ENCODE data around the gene MAGEF1.

MAGEF1 gene

GRCh38 chr3:184694133-184694665, 17.7 kb downstream of the MAGEF1 start:
- no peak overlapping the region for H3K27ac Mint-ChIP-seq
- no peaks in the 10 kb centered on the region for H3K36me3 Mint-ChIP-seq (ENCODE audit: low read depth)
- no peak overlapping the region for H3K4me3 Mint-ChIP-seq
- H3K27me3 Mint-ChIP-seq (ENCODE audit: low read depth): peaks cover 11% of the 10 kb centered on the region
- no peaks in the 10 kb centered on the region for H3K9me3 Mint-ChIP-seq
- H3K4me1 Mint-ChIP-seq (ENCODE audit: low read depth): no peaks in the 10 kb centered on the region

GRCh38 chr3:184693011-184693975, 18.6 kb downstream of the MAGEF1 start:
- no peaks in the 10 kb centered on the region for H3K9me3 Mint-ChIP-seq
- H3K4me1 Mint-ChIP-seq (ENCODE audit: low read depth): no peaks in the 10 kb centered on the region
- no peaks in the 10 kb centered on the region for H3K36me3 Mint-ChIP-seq (ENCODE audit: low read depth)
- H3K27ac Mint-ChIP-seq: no peak overlapping the region
- peaks cover 11% of the 10 kb centered on the region for H3K27me3 Mint-ChIP-seq (ENCODE audit: low read depth)
- H3K4me3 Mint-ChIP-seq: no peak overlapping the region

GRCh38 chr3:184691397-184692231, 20.2 kb downstream of the MAGEF1 start:
- H3K27me3 Mint-ChIP-seq (ENCODE audit: low read depth): peaks cover 11% of the 10 kb centered on the region
- no peak overlapping the region for H3K27ac Mint-ChIP-seq
- H3K4me3 Mint-ChIP-seq: no peak overlapping the region
- H3K36me3 Mint-ChIP-seq (ENCODE audit: low read depth): no peaks in the 10 kb centered on the region
- no peaks in the 10 kb centered on the region for H3K9me3 Mint-ChIP-seq
- H3K4me1 Mint-ChIP-seq (ENCODE audit: low read depth): no peaks in the 10 kb centered on the region

GRCh38 chr3:184690192-184690883, 21.5 kb downstream of the MAGEF1 start:
- Mint-ChIP-seq H3K4me1 (ENCODE audit: low read depth) (no peaks in the 10 kb centered on the region), H3K36me3 (ENCODE audit: low read depth) (no peaks in the 10 kb centered on the region), H3K27me3 (ENCODE audit: low read depth) (peaks cover 20% of the 10 kb centered on the region), H3K27ac (no peak overlapping the region), H3K4me3 (no peak overlapping the region), H3K9me3 (no peaks in the 10 kb centered on the region)

- Mint-ChIP-seq H3K4me3 (no peak overlapping the region), H3K36me3 (ENCODE audit: low read depth) (no peaks in the 10 kb centered on the region), H3K27me3 (ENCODE audit: low read depth) (peaks cover 14% of the 10 kb centered on the region)
Measured at GRCh38 chr3:184688882-184689271, 23.0 kb downstream of the MAGEF1 start.

GRCh38 chr3:184688251-184688881, 23.5 kb downstream of the MAGEF1 start:
- Mint-ChIP-seq H3K27ac (no peak overlapping the region), H3K9me3 (no peaks in the 10 kb centered on the region), H3K36me3 (ENCODE audit: low read depth) (no peaks in the 10 kb centered on the region), H3K27me3 (ENCODE audit: low read depth) (peaks cover 14% of the 10 kb centered on the region), H3K4me3 (no peak overlapping the region), H3K4me1 (ENCODE audit: low read depth) (no peaks in the 10 kb centered on the region)

More at GRCh38 chr3:184688882-184689271, 23.0 kb downstream of the MAGEF1 start:
- Mint-ChIP-seq H3K9me3 (no peaks in the 10 kb centered on the region), H3K27ac (no peak overlapping the region), H3K4me1 (ENCODE audit: low read depth) (no peaks in the 10 kb centered on the region)

- Mint-ChIP-seq H3K4me3 (no peak overlapping the region), H3K27me3 (ENCODE audit: low read depth) (peaks cover 14% of the 10 kb centered on the region), H3K36me3 (ENCODE audit: low read depth) (no peaks in the 10 kb centered on the region), H3K27ac (no peak overlapping the region), H3K4me1 (ENCODE audit: low read depth) (no peaks in the 10 kb centered on the region), H3K9me3 (no peaks in the 10 kb centered on the region)
Measured at GRCh38 chr3:184687363-184688015, 24.4 kb downstream of the MAGEF1 start.

- Mint-ChIP-seq H3K9me3 (no peaks in the 10 kb centered on the region), H3K27me3 (ENCODE audit: low read depth) (peaks cover 10% of the 10 kb centered on the region), H3K36me3 (ENCODE audit: low read depth) (no peaks in the 10 kb centered on the region), H3K27ac (no peak overlapping the region), H3K4me1 (ENCODE audit: low read depth) (no peaks in the 10 kb centered on the region), H3K4me3 (no peak overlapping the region)
Measured at GRCh38 chr3:184685646-184686045, 26.2 kb downstream of the MAGEF1 start.

- Mint-ChIP-seq H3K27ac (no peak overlapping the region), H3K27me3 (ENCODE audit: low read depth) (peaks cover 10% of the 10 kb centered on the region), H3K4me1 (ENCODE audit: low read depth) (no peaks in the 10 kb centered on the region), H3K36me3 (ENCODE audit: low read depth) (no peaks in the 10 kb centered on the region), H3K9me3 (no peaks in the 10 kb centered on the region), H3K4me3 (no peak overlapping the region)
Measured at GRCh38 chr3:184685055-184685454, 26.8 kb downstream of the MAGEF1 start.

GRCh38 chr3:184683900-184684560, 27.8 kb downstream of the MAGEF1 start:
- Mint-ChIP-seq H3K27ac (no peak overlapping the region), H3K36me3 (ENCODE audit: low read depth) (no peaks in the 10 kb centered on the region), H3K4me1 (ENCODE audit: low read depth) (no peaks in the 10 kb centered on the region), H3K27me3 (ENCODE audit: low read depth) (peaks cover 10% of the 10 kb centered on the region), H3K9me3 (no peaks in the 10 kb centered on the region), H3K4me3 (no peak overlapping the region)

- Mint-ChIP-seq H3K4me1 (ENCODE audit: low read depth) (no peaks in the 10 kb centered on the region), H3K36me3 (ENCODE audit: low read depth) (no peaks in the 10 kb centered on the region), H3K27me3 (ENCODE audit: low read depth) (peaks cover 10% of the 10 kb centered on the region), H3K27ac (no peak overlapping the region), H3K4me3 (no peak overlapping the region), H3K9me3 (no peaks in the 10 kb centered on the region)
Measured at GRCh38 chr3:184683234-184683633, 28.6 kb downstream of the MAGEF1 start.

GRCh38 chr3:184682671-184683070, 29.2 kb downstream of the MAGEF1 start:
- no peak overlapping the region for H3K27ac Mint-ChIP-seq
- H3K4me1 Mint-ChIP-seq (ENCODE audit: low read depth): no peaks in the 10 kb centered on the region
- no peaks in the 10 kb centered on the region for H3K9me3 Mint-ChIP-seq
- peaks cover 10% of the 10 kb centered on the region for H3K27me3 Mint-ChIP-seq (ENCODE audit: low read depth)
- H3K36me3 Mint-ChIP-seq (ENCODE audit: low read depth): no peaks in the 10 kb centered on the region
- H3K4me3 Mint-ChIP-seq: no peak overlapping the region
